Hepatocyte (in vitro differentiated cells): Measurements from ENCODE around the gene PDZD7.

Experiments
- CTCF ChIP-seq: fragments of 200-600 bp; sonication (generic); IDR thresholded peaks from 2 replicates; pipeline ENCODE4 v1.5.1; 2016; ENCODE audit warnings: antibody characterized with exemption, mild to moderate bottlenecking; ENCODE audit not compliant: poor library complexity
- EZH2 ChIP-seq: fragments of 200-600 bp; sonication (generic); IDR thresholded peaks from 2 replicates; pipeline ENCODE4 v1.6.1; 2016; ENCODE audit warnings: antibody characterized with exemption, mild to moderate bottlenecking, borderline replicate concordance
- EZH2phosphoT487 ChIP-seq: fragments of 200-600 bp; sonication (generic); IDR thresholded peaks from one replicate; pipeline ENCODE4 v1.6.1; 2018; ENCODE audit warnings: antibody characterized with exemption, mild to moderate bottlenecking, low read depth, moderate library complexity; ENCODE audit not compliant: unreplicated experiment, severe bottlenecking

GRCh38 chr10:101046332-101047238 lies 15.7 kb upstream of the PDZD7 start:
- TF ChIP-seq CTCF (no peak), EZH2 (no peak), EZH2phosphoT487 (no peak)
